Endothelial cell of umbilical vein (primary cell): ENCODE measurements around the gene ATRNL1. TPM values are rescaled to one million over a fixed set of nuclear protein-coding genes. Genes with fewer than 3 reads are reported as not detected.

Source experiments
- BruUV-seq: library from RNA; stranded (reverse); fragments of 400-500 nt; replicated peaks from 2 replicates; lab custom pipeline; 2021; lab: Mats Ljungman, UMichigan
- CTCF ChIA-PET: fragments of 300-600, 350-600 bp; sonication (Branson Sonifier 250); formaldehyde crosslinking; loops from one replicate; lab custom pipeline; 2021; ENCODE audit warnings: antibody characterized with exemption, inconsistent platforms; lab: Charles Lee
- POLR2A ChIA-PET: fragments of 300-600, 350-600 bp; sonication (Branson Sonifier 250); formaldehyde crosslinking; loops from one replicate; lab custom pipeline; 2021; ENCODE audit warnings: antibody characterized with exemption, inconsistent platforms; lab: Charles Lee
- DNase-seq: peaks from one replicate; pipeline ENCODE4 v3.0.0-alpha.2; 2011; ENCODE audit warnings: low read depth, low spot score
- FAIRE-seq: peaks from 2 replicates; lab custom pipeline; 2011; peaks lifted over from hg19 to GRCh38; lab: Jason Lieb, UNC
- H2AFZ ChIP-seq: 2 replicates; pipeline ENCODE4 v1.6.0; 2012; ENCODE audit warnings: low read depth, low read length, control low read depth, inconsistent platforms
- H3K27ac ChIP-seq: 2 replicates; pipeline ENCODE4 v1.5.1; 2011; ENCODE audit warnings: low read depth, mild to moderate bottlenecking, control low read depth, low read length, moderate library complexity; ENCODE audit not compliant: insufficient read depth
- H3K27me3 ChIP-seq, 2 experiments: 2 replicates each; pipeline versions ENCODE4 v1.6.0 to v1.6.1; 2011; ENCODE audit warnings: low read length in 2 of 2, mixed read lengths in 1 of 2; ENCODE audit not compliant: control insufficient read depth in 2 of 2, insufficient read depth in 2 of 2
- H3K36me3 ChIP-seq, 2 experiments: 2 replicates in 1 of 2; 3 replicates in 1 of 2; pipeline ENCODE4 v1.5.1; 2011; ENCODE audit warnings: low read length in 2 of 2, mild to moderate bottlenecking in 1 of 2, moderate library complexity in 1 of 2; ENCODE audit not compliant: control insufficient read depth in 2 of 2, insufficient read depth in 2 of 2; ENCODE audit errors: extremely low read depth in 1 of 2
- H3K4me1 ChIP-seq: 3 replicates; pipeline ENCODE4 v1.5.1; 2011; ENCODE audit warnings: mild to moderate bottlenecking, low read length; ENCODE audit not compliant: control insufficient read depth, insufficient read depth; ENCODE audit errors: extremely low read depth
- H3K4me2 ChIP-seq: 2 replicates; pipeline ENCODE4 v1.6.1; 2011; ENCODE audit warnings: low read length, control low read depth, mixed read lengths; ENCODE audit not compliant: insufficient read depth
- H3K4me3 ChIP-seq, 3 experiments: fragments of 200-600 bp in 1 of 3; sonication (generic), shearing (Covaris generic) in 1 of 3; replicated peaks in 1 of 3; 2 replicates each; pipeline ENCODE4 v1.5.1; 2011 to 2016; ENCODE audit warnings: control low read depth in 3 of 3, low read length in 3 of 3, mild to moderate bottlenecking in 2 of 3, inconsistent platforms in 1 of 3, low read depth in 1 of 3, moderate library complexity in 1 of 3; ENCODE audit not compliant: insufficient read depth in 1 of 3
- H3K79me2 ChIP-seq: 2 replicates; pipeline ENCODE4 v1.6.0; 2012; ENCODE audit warnings: low read length, inconsistent platforms; ENCODE audit not compliant: control insufficient read depth, insufficient read depth
- H3K9ac ChIP-seq: replicated peaks from 2 replicates; pipeline ENCODE3; 2011; ENCODE audit warnings: low read length, control low read depth; ENCODE audit not compliant: insufficient read depth; ENCODE audit errors: extremely low read depth
- H3K9me1 ChIP-seq: replicated peaks from 3 replicates; pipeline ENCODE4 v1.6.0; 2011; ENCODE audit warnings: mild to moderate bottlenecking, low read length; ENCODE audit not compliant: control insufficient read depth, insufficient read depth; ENCODE audit errors: extremely low read depth
- H3K9me3 ChIP-seq: replicated peaks from 2 replicates; pipeline ENCODE4 v1.5.1; 2012; ENCODE audit warnings: low read length, inconsistent platforms; ENCODE audit not compliant: control insufficient read depth, insufficient read depth
- H4K20me1 ChIP-seq: replicated peaks from 2 replicates; pipeline ENCODE3; 2011; ENCODE audit warnings: mild to moderate bottlenecking, low read length; ENCODE audit not compliant: control insufficient read depth, insufficient read depth; ENCODE audit errors: extremely low read depth
- FOS ChIP-seq: IDR thresholded peaks from 2 replicates; pipeline ENCODE4 v1.6.1; 2011; ENCODE audit warnings: mild to moderate bottlenecking, low read length, moderate library complexity, borderline replicate concordance; ENCODE audit not compliant: insufficient read depth
- GATA2 ChIP-seq: IDR thresholded peaks from 2 replicates; pipeline ENCODE4 v1.7.0; 2011; ENCODE audit warnings: low read depth, mild to moderate bottlenecking, moderate library complexity, mixed read lengths, low read length; ENCODE audit not compliant: insufficient read length, insufficient read depth
- JUN ChIP-seq: IDR thresholded peaks from 2 replicates; pipeline ENCODE4 v1.6.1; 2011; ENCODE audit warnings: borderline replicate concordance, low read depth; ENCODE audit not compliant: insufficient read length, insufficient read depth
- POLR2A ChIP-seq: IDR thresholded peaks from 2 replicates; pipeline ENCODE4 v1.6.1; 2012; ENCODE audit warnings: low read depth, mild to moderate bottlenecking, control low read depth, low read length
- POLR2AphosphoS5 ChIP-seq: IDR thresholded peaks from 2 replicates; pipeline ENCODE4 v1.6.1; 2012; ENCODE audit warnings: low read depth, mild to moderate bottlenecking, control low read depth, low read length, moderate library complexity; ENCODE audit not compliant: insufficient read depth
- dilution Hi-C: fragments of 300-500 bp; cut with MboI; formaldehyde crosslinking; loops from one replicate; pipeline ENCODE4 v1.15.0; 2019; ENCODE audit warnings: low sequenced_read_pairs; ENCODE audit not compliant: extremely low pct_ligation_motif_present
- intact Hi-C: fragments of 100-400 bp; cut with micrococcal nuclease; formaldehyde crosslinking; loops from one replicate; pipeline ENCODE4 v1.10.0; 2022
- polyA plus RNA-seq, 4 experiments: library from polyadenylated mRNA; depleted of rRNA in 3 of 4; stranded (reverse) in 3 of 4; unstranded in 1 of 4; fragments of >200 nt; gene quantifications; 2 replicates each; pipeline versions ENCODE4 v1.2.1 to v1.2.3, GENCODE V29; 2011 to 2012; ENCODE audit warnings: missing spikeins in 1 of 4
- total RNA-seq: library from RNA; stranded (reverse); gene quantifications from 2 replicates; pipeline ENCODE4 v1.2.3, GENCODE V29; 2021
- TF ChIP-seq, protein P1 (sequence below): IDR thresholded peaks from 2 replicates; pipeline ENCODE4 v1.6.1; 2011; ENCODE audit not compliant: insufficient read depth, insufficient read length
- TF ChIP-seq, protein P2 (sequence below), 2 donors: IDR thresholded peaks; 1 replicate in 1 of 2; 2 replicates in 1 of 2; pipeline ENCODE4 v1.5.1; 2011; ENCODE audit warnings: low read length in 2 of 2, mild to moderate bottlenecking in 2 of 2, moderate library complexity in 2 of 2, control low read depth in 1 of 2, inconsistent platforms in 1 of 2, low read depth in 1 of 2; ENCODE audit not compliant: insufficient read depth in 1 of 2; ENCODE audit errors: extremely low read depth in 1 of 2

Gene ATRNL1
- total and polyA plus RNA-seq, 2 donors (not counting 3 experiments of a cell fraction or from before 2014, with no cell fraction given), result not detected

DNA sequence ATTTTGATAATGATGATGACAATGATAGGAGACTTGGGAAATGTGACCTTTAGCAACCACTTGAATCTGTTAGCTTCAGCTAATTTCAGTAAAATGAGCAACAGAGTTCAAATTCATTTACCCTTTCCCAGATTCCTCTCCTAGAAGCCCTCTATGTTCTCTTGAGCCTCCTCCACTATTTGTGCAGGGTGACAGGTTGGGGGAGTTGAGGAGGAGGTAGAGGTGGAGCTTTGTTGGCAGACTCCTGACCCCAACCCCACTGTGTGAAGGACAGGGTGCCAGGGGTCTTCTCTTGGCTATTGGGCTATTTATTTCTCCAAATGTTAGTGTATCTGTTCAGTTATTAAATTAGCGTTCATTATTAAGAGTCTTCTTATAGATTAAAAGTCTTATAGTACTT is 757.5 kb downstream of the ATRNL1 start:
- Histone ChIP-seq H3K27ac (no peak overlapping the region), H3K9ac (no peak overlapping the region), H3K9me3 (no peaks in the 10 kb centered on the region), H3K4me1 (no peaks in the 10 kb centered on the region), H3K9me1 (no peaks in the 10 kb centered on the region), H3K4me3 (no peak overlapping the region), H3K27me3 (no peaks in the 10 kb centered on the region), H3K36me3 (no peaks in the 10 kb centered on the region), H3K79me2 (no peaks in the 10 kb centered on the region), H4K20me1 (no peaks in the 10 kb centered on the region), H2AFZ (no peak overlapping the region), H3K4me2 (no peak overlapping the region)
- FAIRE-seq (no peak), DNase-seq (no peak)
- POLR2A ChIA-PET, result no interaction called here
- TF ChIP-seq POLR2A, result no peak
- TF ChIP-seq, protein P1, sequence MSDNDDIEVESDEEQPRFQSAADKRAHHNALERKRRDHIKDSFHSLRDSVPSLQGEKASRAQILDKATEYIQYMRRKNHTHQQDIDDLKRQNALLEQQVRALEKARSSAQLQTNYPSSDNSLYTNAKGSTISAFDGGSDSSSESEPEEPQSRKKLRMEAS, result no peak
- no peak for TF ChIP-seq JUN
- no peak for TF ChIP-seq POLR2AphosphoS5
- intact Hi-C loops (no loop called here), dilution Hi-C loops (no loop called here)
- CTCF ChIA-PET, result no interaction called here
- BruUV-seq, result no TSS peak

DNA sequence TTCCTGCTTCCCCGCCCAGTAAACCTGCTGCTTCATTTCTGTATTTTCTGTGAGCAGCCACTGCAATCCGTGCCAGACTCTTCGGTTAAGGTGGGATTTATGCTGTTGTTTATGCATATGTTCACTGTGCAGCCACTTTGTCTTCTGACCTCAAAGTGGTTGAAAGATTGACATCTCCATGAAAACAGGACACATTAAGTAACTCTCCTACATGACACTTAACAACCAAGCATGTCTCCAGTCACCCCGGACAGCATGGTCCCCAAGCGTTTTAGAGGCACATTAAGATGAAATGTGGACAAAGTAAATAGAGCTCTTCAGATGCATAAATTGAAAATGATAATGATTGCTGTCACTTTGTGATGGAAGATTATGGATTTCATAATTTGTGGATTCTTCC is 758.5 kb downstream of the ATRNL1 start:
- no TSS peak for BruUV-seq
- Histone ChIP-seq H3K4me1 (no peaks in the 10 kb centered on the region), H3K36me3 (no peaks in the 10 kb centered on the region), H2AFZ (no peak overlapping the region), H3K27me3 (no peaks in the 10 kb centered on the region), H3K27ac (no peak overlapping the region), H3K4me2 (no peak overlapping the region), H4K20me1 (no peaks in the 10 kb centered on the region), H3K9ac (no peak overlapping the region), H3K9me1 (no peaks in the 10 kb centered on the region), H3K4me3 (no peak overlapping the region), H3K9me3 (no peaks in the 10 kb centered on the region), H3K79me2 (no peaks in the 10 kb centered on the region)
- DNase-seq (no peak), FAIRE-seq (no peak)
- POLR2A ChIA-PET, result no interaction called here
- CTCF ChIA-PET, result no interaction called here
- dilution Hi-C loops (no loop called here), intact Hi-C loops (no loop called here)
- TF ChIP-seq POLR2A (no peak), POLR2AphosphoS5 (no peak), FOS (no peak), GATA2 (no peak)
- TF ChIP-seq, protein P2, sequence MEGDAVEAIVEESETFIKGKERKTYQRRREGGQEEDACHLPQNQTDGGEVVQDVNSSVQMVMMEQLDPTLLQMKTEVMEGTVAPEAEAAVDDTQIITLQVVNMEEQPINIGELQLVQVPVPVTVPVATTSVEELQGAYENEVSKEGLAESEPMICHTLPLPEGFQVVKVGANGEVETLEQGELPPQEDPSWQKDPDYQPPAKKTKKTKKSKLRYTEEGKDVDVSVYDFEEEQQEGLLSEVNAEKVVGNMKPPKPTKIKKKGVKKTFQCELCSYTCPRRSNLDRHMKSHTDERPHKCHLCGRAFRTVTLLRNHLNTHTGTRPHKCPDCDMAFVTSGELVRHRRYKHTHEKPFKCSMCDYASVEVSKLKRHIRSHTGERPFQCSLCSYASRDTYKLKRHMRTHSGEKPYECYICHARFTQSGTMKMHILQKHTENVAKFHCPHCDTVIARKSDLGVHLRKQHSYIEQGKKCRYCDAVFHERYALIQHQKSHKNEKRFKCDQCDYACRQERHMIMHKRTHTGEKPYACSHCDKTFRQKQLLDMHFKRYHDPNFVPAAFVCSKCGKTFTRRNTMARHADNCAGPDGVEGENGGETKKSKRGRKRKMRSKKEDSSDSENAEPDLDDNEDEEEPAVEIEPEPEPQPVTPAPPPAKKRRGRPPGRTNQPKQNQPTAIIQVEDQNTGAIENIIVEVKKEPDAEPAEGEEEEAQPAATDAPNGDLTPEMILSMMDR (IDR thresholded peaks at IDR 0.05; ENCODE audit: extremely low read depth in 1 of 2, insufficient read depth in 1 of 2, low read depth in 1 of 2, low read length in 2 of 2), result no peak
